Upper lobe of left lung (tissue), 6 donors: ENCODE results near the gene GPR150. TPM values are rescaled to one million over a fixed set of nuclear protein-coding genes. Genes with fewer than 3 reads are reported as not detected.

Experiments
- ATAC-seq, 2 donors: fragments of 200-7000 bp; cut with Tn5 transposase; one replicate each; pipeline ENCODE4 v1.9.1; 2022; ENCODE audit warnings: mild to moderate bottlenecking in 2 of 2, moderate library complexity in 2 of 2; ENCODE audit not compliant: low FRiP score in 2 of 2
- DNase-seq, 2 donors: peaks; one replicate each; pipeline ENCODE4 v3.0.0-alpha.2; 2019 to 2020
- H3K27ac ChIP-seq, 4 donors: fragments of 200-600 bp; sonication (generic); one replicate each; pipeline ENCODE4 v1.5.1; 2016 to 2019
- H3K27me3 ChIP-seq, 4 donors: fragments of 200-600 bp; sonication (generic); one replicate each; pipeline ENCODE4 v1.5.1; 2017 to 2019
- H3K36me3 ChIP-seq, 4 donors: fragments of 200-600 bp; sonication (generic); one replicate each; pipeline ENCODE4 v1.5.1; 2016 to 2019
- H3K4me1 ChIP-seq, 4 donors: fragments of 200-600 bp; sonication (generic); one replicate each; pipeline ENCODE4 v1.5.1; 2018 to 2019
- H3K4me3 ChIP-seq, 4 donors: fragments of 200-600 bp; sonication (generic); one replicate each; pipeline ENCODE4 v1.5.1; 2017 to 2019; ENCODE audit warnings: mild to moderate bottlenecking in 2 of 4, moderate library complexity in 1 of 4
- H3K9me3 ChIP-seq, 4 donors: fragments of 200-600 bp; sonication (generic); one replicate each; pipeline ENCODE4 v1.5.1; 2018 to 2019
- EP300 ChIP-seq, 4 donors: sonication (generic); formaldehyde crosslinking; IDR thresholded peaks; one replicate each; pipeline ENCODE4 v1.5.1; 2017; ENCODE audit warnings: antibody characterized with exemption in 4 of 4, control low read depth in 2 of 4
- POLR2A ChIP-seq, 4 donors: fragments of 450-650 bp; IDR thresholded peaks; one replicate each; pipeline ENCODE4 v1.5.1; 2016 to 2017; ENCODE audit warnings: antibody characterized with exemption in 4 of 4, mild to moderate bottlenecking in 2 of 4
- POLR2AphosphoS5 ChIP-seq, 2 donors: sonication (generic); formaldehyde crosslinking; IDR thresholded peaks; one replicate each; pipeline ENCODE4 v1.5.1; 2017; ENCODE audit warnings: antibody characterized with exemption in 2 of 2
- WGBS, 2 donors: methylation state at CpG; one replicate each; pipeline ENCODE4 v1.1.5; 2017 to 2018; 5-methylcytosine and 5-hydroxymethylcytosine counted together
- total RNA-seq, 6 donors: library from RNA; depleted of rRNA in 4 of 6; stranded (reverse); fragments of >200 nt in 4 of 6; gene quantifications; one replicate each; pipeline versions ENCODE4 v1.1.0 to v1.2.1, GENCODE V29; 2016 to 2021
- TF ChIP-seq, protein P1 (sequence below), 6 experiments: fragments of 450-650 bp in 4 of 6; fragments of 200-600 bp in 2 of 6; sonication (generic) in 2 of 6; IDR thresholded peaks; one replicate each; pipeline ENCODE4 v1.5.1; 2016 to 2019; ENCODE audit warnings: antibody characterized with exemption in 6 of 6
- donor health status: DM: no; HTN: no; CAD: no; lungs with moderate emphysema.
- donor health status: DM: no; HTN: yes; CAD: no; lungs with severe emphysema.

The GPR150 gene
- total RNA-seq, 6 donors from 2014 or later: 0.30 to 2.0 (median 0.74) TPM; not detected in 3

- no peak overlapping the region for H3K4me3 ChIP-seq
- WGBS, 2 donors: 73 to 84% methylated on average over 4 of the region's 4 CpGs
- H3K27me3 ChIP-seq: no peaks in the 10 kb centered on the region
- DNase-seq (no peak), ATAC-seq (peak; percentile 76 to 94)
- H3K36me3 ChIP-seq: no peaks in the 10 kb centered on the region
- H3K4me1 ChIP-seq: peaks cover 0 to 1% (median under 1%) of the 10 kb centered on the region in 4 donors
- TF ChIP-seq POLR2A (IDR thresholded peaks at IDR 0.05) (no peak), POLR2AphosphoS5 (IDR thresholded peaks at IDR 0.05) (no peak), EP300 (IDR thresholded peaks at IDR 0.05) (no peak)
- TF ChIP-seq, protein P1, sequence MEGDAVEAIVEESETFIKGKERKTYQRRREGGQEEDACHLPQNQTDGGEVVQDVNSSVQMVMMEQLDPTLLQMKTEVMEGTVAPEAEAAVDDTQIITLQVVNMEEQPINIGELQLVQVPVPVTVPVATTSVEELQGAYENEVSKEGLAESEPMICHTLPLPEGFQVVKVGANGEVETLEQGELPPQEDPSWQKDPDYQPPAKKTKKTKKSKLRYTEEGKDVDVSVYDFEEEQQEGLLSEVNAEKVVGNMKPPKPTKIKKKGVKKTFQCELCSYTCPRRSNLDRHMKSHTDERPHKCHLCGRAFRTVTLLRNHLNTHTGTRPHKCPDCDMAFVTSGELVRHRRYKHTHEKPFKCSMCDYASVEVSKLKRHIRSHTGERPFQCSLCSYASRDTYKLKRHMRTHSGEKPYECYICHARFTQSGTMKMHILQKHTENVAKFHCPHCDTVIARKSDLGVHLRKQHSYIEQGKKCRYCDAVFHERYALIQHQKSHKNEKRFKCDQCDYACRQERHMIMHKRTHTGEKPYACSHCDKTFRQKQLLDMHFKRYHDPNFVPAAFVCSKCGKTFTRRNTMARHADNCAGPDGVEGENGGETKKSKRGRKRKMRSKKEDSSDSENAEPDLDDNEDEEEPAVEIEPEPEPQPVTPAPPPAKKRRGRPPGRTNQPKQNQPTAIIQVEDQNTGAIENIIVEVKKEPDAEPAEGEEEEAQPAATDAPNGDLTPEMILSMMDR (IDR thresholded peaks at IDR 0.05): no peak
- H3K9me3 ChIP-seq: no peaks in the 10 kb centered on the region
- H3K27ac ChIP-seq: no peak overlapping the region
Measured at GRCh38 chr5:95669540-95669939, 49.7 kb downstream of the GPR150 start.

GRCh38 chr5:95669985-95670384 is 50.1 kb downstream of the GPR150 start:
- Histone ChIP-seq H3K27ac (no peak overlapping the region), H3K9me3 (no peaks in the 10 kb centered on the region), H3K36me3 (no peaks in the 10 kb centered on the region), H3K4me3 (no peak overlapping the region), H3K27me3 (no peaks in the 10 kb centered on the region), H3K4me1 (no peaks in the 10 kb centered on the region)
- WGBS, 2 donors: 84 to 90% methylated on average over 3 to 5 of the region's 5 CpGs
- ATAC-seq (peak in 1 of 2 donors; percentile 34), DNase-seq (no peak)
- TF ChIP-seq, protein P1 (IDR thresholded peaks at IDR 0.05): no peak
- TF ChIP-seq POLR2A (IDR thresholded peaks at IDR 0.05) (no peak), POLR2AphosphoS5 (IDR thresholded peaks at IDR 0.05) (no peak), EP300 (IDR thresholded peaks at IDR 0.05) (no peak)

DNA sequence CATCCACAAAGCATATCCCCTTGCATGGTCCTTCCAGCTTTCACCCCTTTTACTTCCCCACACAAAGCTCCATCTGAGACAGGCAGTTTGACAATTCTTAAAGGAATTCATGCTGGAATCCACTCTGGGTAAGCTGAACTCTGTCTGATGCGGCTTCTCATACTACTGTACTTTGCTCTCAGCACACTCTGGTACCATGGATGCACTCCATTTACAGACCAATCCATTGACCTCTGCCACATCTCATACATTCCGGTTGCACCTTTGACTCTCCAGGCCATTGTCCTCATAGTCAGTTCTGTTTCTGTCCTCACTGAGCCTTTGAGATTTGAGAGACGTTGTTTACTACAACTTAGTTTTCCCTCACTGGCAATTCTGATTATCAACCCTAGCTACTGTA is 50.7 kb downstream of the GPR150 start:
- H3K27me3 ChIP-seq: no peaks in the 10 kb centered on the region
- no peak overlapping the region for H3K27ac ChIP-seq
- WGBS, 2 donors: 91 to 97% methylated on average over 3 of the region's 3 CpGs
- ATAC-seq (no peak), DNase-seq (no peak)
- no peaks in the 10 kb centered on the region for H3K36me3 ChIP-seq
- no peak for TF ChIP-seq EP300 (IDR thresholded peaks at IDR 0.05)
- TF ChIP-seq, protein P1 (IDR thresholded peaks at IDR 0.05): no peak
- no peaks in the 10 kb centered on the region for H3K9me3 ChIP-seq
- no peak overlapping the region for H3K4me3 ChIP-seq
- H3K4me1 ChIP-seq: no peaks in the 10 kb centered on the region

Other genes with a start within 250 kb of the GPR150 start
- 10 to 100 TPM in 1 of 6 donors, 1 to 10 TPM in 4, under 1 TPM in 1; 0.66 to 44.0 (median 3.2) TPM for gene FAM81B, start 228.7 kb upstream of the GPR150 start, total RNA-seq
- gene SKIC3, start 65.1 kb upstream of the GPR150 start, total RNA-seq: 100 to 1,000 TPM in 1 of 6 donors, 10 to 100 TPM in 5; 42.5 to 101 (median 54.0) TPM
- gene ARSK, start 65.0 kb upstream of the GPR150 start, total RNA-seq: 10 to 100 TPM in 1 of 6 donors, 1 to 10 TPM in 5; 2.1 to 11.0 (median 3.9) TPM
- 1 to 10 TPM; 1.0 to 6.8 (median 1.8) TPM for gene RFESD, start 26.7 kb downstream of the GPR150 start, total RNA-seq
- under 1 TPM in 1 of 6 donors, not detected in 5; 0.23 TPM for gene SPATA9, start 62.9 kb downstream of the GPR150 start, total RNA-seq
- gene RHOBTB3, start 111.2 kb downstream of the GPR150 start, total RNA-seq: 100 to 1,000 TPM in 1 of 6 donors, 10 to 100 TPM in 5; 42.4 to 104 (median 60.9) TPM
- gene GLRX, start 202.6 kb downstream of the GPR150 start, total RNA-seq: 10 to 100 TPM; 22.0 to 99.9 (median 78.5) TPM